IPS-15b (cell line): ENCODE measurements around the gene SLC39A11.
"Not testable (repeated sequence)": the region's sequence is repeated elsewhere in the genome, so short reads cannot be mapped to it uniquely, and the experiment has no call there.

Experiments used
- H3K27me3 ChIP-seq: one replicate; pipeline ENCODE4 v1.6.1; 2013; ENCODE audit warnings: low read length; ENCODE audit not compliant: control insufficient read depth, insufficient read depth
- H3K36me3 ChIP-seq: one replicate; pipeline ENCODE4 v1.6.1; 2013; ENCODE audit warnings: low read length; ENCODE audit not compliant: control insufficient read depth, insufficient read depth
- H3K4me1 ChIP-seq: one replicate; pipeline ENCODE4 v1.6.1; 2013; ENCODE audit warnings: mild to moderate bottlenecking, low read length; ENCODE audit not compliant: control insufficient read depth, insufficient read depth
- H3K4me3 ChIP-seq: one replicate; pipeline ENCODE4 v1.5.1; 2013; ENCODE audit warnings: low read depth, low read length
- H3K9ac ChIP-seq: one replicate; pipeline ENCODE4 v1.6.1; 2013; ENCODE audit warnings: low read depth, mild to moderate bottlenecking, low read length
- H3K9me3 ChIP-seq: one replicate; pipeline ENCODE4 v1.6.1; 2013; ENCODE audit warnings: mild to moderate bottlenecking, low read length; ENCODE audit not compliant: control insufficient read depth, insufficient read depth

SLC39A11 gene

DNA sequence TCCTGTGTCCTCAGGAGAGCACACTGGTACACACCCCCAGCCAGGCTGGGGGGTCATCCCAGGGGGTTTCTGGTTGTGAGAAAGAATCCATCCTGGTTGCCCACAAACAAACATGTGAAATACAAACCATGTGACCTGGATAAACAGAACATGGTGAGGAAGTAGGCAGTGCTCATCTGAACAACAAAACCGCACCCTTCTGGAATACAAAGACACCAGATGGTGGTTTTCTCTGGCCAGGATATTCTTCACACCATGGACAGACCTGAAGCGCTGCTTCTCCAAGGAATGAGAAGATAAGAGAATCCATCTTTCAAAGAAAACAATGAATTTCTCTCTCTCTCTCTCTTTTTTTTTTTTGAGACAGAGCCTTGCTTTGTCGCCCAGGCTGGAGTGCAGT, 302.3 kb downstream of the SLC39A11 start:
- no peaks in the 10 kb centered on the region for H3K9me3 ChIP-seq
- H3K4me3 ChIP-seq = no peak overlapping the region
- no peaks in the 10 kb centered on the region for H3K27me3 ChIP-seq
- no peaks in the 10 kb centered on the region for H3K4me1 ChIP-seq
- H3K9ac ChIP-seq = no peak overlapping the region
- H3K36me3 ChIP-seq = no peaks in the 10 kb centered on the region

- Histone ChIP-seq H3K27me3 (no peaks in the 10 kb centered on the region), H3K36me3 (no peaks in the 10 kb centered on the region), H3K9me3 (no peaks in the 10 kb centered on the region), H3K9ac (no peak overlapping the region), H3K4me1 (no peaks in the 10 kb centered on the region), H3K4me3 (no peak overlapping the region)
Observed at GRCh38 chr17:72789711-72790110, 302.8 kb downstream of the SLC39A11 start.

DNA sequence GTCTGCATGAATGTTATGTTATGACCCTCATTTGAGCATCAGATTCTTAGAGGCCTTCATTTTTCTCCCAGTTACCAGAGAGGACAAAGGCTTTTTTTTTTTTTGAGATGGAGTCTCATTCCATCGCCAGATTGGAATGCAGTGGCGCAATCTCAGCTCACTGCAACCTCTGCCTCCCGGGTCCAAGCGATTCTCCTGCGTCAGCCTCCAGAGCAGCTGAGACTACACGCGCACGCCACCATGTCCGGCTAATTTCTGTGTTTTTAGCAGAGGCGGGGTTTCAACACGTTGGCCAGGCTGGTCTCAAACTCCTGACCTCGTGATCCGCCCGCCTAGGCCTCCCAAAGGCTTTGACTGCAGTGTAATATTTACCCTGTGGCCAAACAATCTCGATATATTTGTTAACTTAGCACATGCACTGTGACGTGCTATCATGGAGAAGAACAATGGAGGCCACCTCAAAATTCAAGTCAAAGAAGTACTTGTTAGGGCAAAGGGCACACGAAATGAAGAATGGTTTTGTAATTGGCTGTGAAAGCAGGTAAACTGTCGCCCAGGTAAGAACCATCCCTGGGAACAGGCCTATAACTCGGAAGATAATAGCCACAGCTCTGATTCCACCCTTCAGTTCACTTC, 303.4 kb downstream of the SLC39A11 start:
- no peaks in the 10 kb centered on the region for H3K36me3 ChIP-seq
- no peak overlapping the region for H3K4me3 ChIP-seq
- H3K9ac ChIP-seq = no peak overlapping the region
- no peaks in the 10 kb centered on the region for H3K27me3 ChIP-seq
- H3K9me3 ChIP-seq = no peaks in the 10 kb centered on the region
- H3K4me1 ChIP-seq = no peaks in the 10 kb centered on the region

GRCh38 chr17:72786209-72786608, 306.3 kb downstream of the SLC39A11 start:
- Histone ChIP-seq H3K4me1 (no peaks in the 10 kb centered on the region), H3K9ac (no peak overlapping the region), H3K36me3 (no peaks in the 10 kb centered on the region), H3K4me3 (no peak overlapping the region), H3K27me3 (no peaks in the 10 kb centered on the region), H3K9me3 (no peaks in the 10 kb centered on the region)

DNA sequence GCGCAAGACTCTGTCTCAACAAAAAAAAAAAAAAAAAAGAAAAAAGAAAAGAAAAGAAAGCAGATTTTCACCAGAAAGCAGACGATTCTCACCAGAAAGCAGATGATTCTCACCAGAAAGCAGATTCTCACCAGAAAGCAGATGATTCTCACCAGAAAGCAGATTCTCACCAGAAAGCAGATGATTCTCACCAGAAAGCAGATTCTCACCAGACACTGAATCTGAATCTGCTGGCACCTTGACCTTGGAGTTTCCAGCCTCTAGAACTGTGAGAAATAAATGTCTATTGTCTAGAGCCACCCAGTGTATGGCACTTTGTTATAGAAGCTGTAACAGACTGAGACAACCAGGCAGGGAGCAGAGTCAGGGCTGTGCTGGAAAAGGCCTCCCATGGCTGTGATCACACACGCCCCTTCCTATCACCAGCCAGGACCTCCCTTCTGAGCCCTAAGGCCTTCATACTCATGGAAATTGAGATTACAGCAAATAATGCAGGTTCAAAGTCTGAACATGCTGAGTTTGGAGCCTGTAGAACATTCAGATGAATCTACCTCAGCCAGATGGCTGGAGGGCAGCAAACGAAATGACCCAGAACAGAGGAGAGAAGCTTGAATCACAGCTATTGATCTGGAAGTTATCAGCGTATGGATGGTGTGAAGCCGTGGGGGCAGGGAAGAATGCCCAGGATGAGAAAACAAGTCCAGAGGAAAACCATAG, 309.3 kb downstream of the SLC39A11 start:
- H3K9me3 ChIP-seq = no peaks in the 10 kb centered on the region
- no peaks in the 10 kb centered on the region for H3K27me3 ChIP-seq
- no peaks in the 10 kb centered on the region for H3K36me3 ChIP-seq
- no peak overlapping the region for H3K4me3 ChIP-seq
- no peaks in the 10 kb centered on the region for H3K4me1 ChIP-seq
- no peak overlapping the region for H3K9ac ChIP-seq

DNA sequence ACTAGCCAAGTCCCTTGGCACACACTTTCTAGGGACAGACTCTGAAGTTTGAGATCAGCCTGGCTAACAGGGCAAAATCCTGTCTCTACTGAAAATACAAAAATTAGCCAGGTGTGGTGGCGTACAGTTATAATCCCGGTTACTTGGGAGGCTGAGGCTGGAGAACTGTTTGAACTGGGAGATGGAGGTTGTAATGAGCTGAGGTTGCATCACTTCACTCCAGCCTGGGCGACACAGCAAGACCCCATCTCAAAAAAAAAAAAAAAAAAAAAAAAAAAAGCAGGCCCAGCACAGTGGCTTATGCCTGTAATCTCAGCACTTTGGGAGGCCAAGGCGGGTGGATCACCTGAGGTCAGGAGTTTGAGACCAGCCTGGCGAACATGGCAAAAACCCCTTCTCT, 310.1 kb downstream of the SLC39A11 start:
- H3K4me1 ChIP-seq, H3K36me3 ChIP-seq, H3K9me3 ChIP-seq, H3K4me3 ChIP-seq, H3K9ac ChIP-seq, H3K27me3 ChIP-seq: not testable (repeated sequence)

DNA sequence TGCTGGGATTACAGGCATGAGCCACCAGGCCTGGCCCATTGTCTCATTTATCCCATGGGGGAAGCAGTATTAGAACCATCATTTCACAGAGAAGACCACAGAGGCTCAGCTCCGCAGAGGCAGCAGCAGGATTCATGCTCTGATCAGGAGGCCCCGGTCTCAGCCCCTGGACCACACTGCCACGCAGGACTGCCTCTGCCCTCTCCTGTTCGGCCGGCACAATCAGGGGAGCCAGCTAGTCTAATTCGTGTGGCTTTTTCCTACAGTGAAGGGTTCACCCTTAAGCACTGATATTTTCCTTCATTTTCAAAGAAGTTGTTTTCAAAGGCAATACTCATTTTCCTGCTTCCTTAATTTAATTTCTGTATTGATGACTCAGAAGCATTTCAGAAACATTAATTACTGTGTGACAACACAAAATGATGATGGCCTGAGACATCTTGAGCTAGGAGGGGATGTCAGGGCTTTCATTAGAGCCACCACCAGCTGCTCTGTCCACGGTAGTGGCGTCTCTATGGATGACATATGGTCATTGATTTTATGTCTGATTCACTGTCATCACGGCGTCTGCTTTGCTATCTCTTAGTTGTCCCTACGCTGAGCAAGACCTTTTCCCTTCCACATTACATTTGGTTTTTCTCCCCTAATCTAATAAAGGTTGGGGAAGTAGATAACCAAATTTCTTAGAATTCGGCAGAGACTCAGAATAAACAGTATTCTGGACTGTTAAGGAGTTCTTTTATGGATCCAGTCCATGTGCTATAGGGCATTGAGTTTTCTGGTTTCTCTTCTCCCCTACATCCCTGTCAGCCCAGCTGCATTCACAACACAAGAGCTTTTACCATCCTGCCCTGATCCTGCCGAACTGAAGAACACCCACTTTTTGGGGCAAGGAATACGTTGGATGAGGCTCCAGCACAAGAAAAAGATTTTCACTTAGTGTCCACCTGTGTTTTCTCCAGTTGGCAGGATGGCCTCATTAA, 314.0 kb downstream of the SLC39A11 start:
- H3K36me3 ChIP-seq = no peaks in the 10 kb centered on the region
- no peak overlapping the region for H3K4me3 ChIP-seq

DNA sequence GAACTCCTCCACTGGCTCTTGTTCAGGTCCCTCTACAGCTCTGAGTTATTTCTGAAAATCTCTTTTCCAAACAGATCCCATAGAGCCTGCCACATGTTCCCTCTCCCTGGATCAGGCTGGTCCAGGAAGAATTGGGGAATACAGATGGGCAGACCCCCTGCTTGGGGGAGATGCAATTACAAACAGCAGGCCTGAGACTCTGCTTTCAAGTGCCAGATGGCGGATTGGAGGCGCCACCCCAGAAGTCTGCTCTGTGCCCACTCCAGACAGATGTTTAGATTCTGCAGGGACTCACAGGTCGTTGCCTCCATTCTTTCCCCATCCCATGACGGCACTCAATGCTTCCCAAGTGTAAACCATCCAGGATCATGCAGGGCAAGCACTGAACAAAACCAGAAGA, 316.6 kb downstream of the SLC39A11 start:
- Histone ChIP-seq H3K9me3 (no peaks in the 10 kb centered on the region), H3K9ac (no peak overlapping the region), H3K36me3 (no peaks in the 10 kb centered on the region), H3K4me1 (peaks cover 3% of the 10 kb centered on the region), H3K27me3 (no peaks in the 10 kb centered on the region), H3K4me3 (no peak overlapping the region)

More for the DNA sequence above, 314.0 kb downstream of the SLC39A11 start:
- H3K4me1 ChIP-seq = peaks cover 3% of the 10 kb centered on the region
- no peak overlapping the region for H3K9ac ChIP-seq
- H3K9me3 ChIP-seq = no peaks in the 10 kb centered on the region
- H3K27me3 ChIP-seq = no peaks in the 10 kb centered on the region

- Histone ChIP-seq H3K4me1 (peaks cover 3% of the 10 kb centered on the region), H3K9ac (no peak overlapping the region), H3K36me3 (no peaks in the 10 kb centered on the region), H3K9me3 (no peaks in the 10 kb centered on the region), H3K4me3 (no peak overlapping the region), H3K27me3 (no peaks in the 10 kb centered on the region)
Observed at GRCh38 chr17:72775237-72775636, 317.3 kb downstream of the SLC39A11 start.

GRCh38 chr17:72774236-72774635, 318.3 kb downstream of the SLC39A11 start:
- Histone ChIP-seq H3K9me3 (no peaks in the 10 kb centered on the region), H3K36me3 (no peaks in the 10 kb centered on the region), H3K4me1 (peaks cover 3% of the 10 kb centered on the region), H3K27me3 (no peaks in the 10 kb centered on the region), H3K4me3 (no peak overlapping the region), H3K9ac (no peak overlapping the region)

- not testable (repeated sequence) for H3K9me3 ChIP-seq, H3K4me3 ChIP-seq, H3K4me1 ChIP-seq, H3K9ac ChIP-seq, H3K36me3 ChIP-seq, H3K27me3 ChIP-seq
Observed at GRCh38 chr17:72773225-72773624, 319.3 kb downstream of the SLC39A11 start.
